PC-9 (cell line): ENCODE measurements around the gene TBC1D3B. TPM values are rescaled to one million over a fixed set of nuclear protein-coding genes. Genes with fewer than 3 reads are reported as not detected.
"Not testable (repeated sequence)": the region's sequence is repeated elsewhere in the genome, so short reads cannot be mapped to it uniquely, and the experiment has no call there.

ENCODE experiments used
- BruUV-seq: library from RNA; stranded (reverse); fragments of 400-500 nt; replicated peaks from 2 replicates; lab custom pipeline; 2021; lab: Mats Ljungman, UMichigan
- CTCF ChIA-PET: fragments of 300-600 bp; sonication (Branson Sonifier 250); formaldehyde crosslinking; loops from one replicate; lab custom pipeline; 2022; ENCODE audit warnings: antibody characterized with exemption; lab: Charles Lee
- POLR2A ChIA-PET: fragments of 300-600 bp; sonication (Branson Sonifier 250); formaldehyde crosslinking; loops from one replicate; lab custom pipeline; 2022; ENCODE audit warnings: antibody characterized with exemption; ENCODE audit not compliant: unreplicated experiment; lab: Charles Lee
- DNase-seq, 2 experiments: peaks; one replicate each; pipeline versions ENCODE4 v3.0.0 to v3.0.0-alpha.2; 2015 to 2022; ENCODE audit warnings: mixed read lengths in 1 of 2
- H2AFZ ChIP-seq: fragments of 200-600 bp; sonication (generic); 2 replicates; pipeline ENCODE4 v1.8.1; 2017; ENCODE audit warnings: antibody characterized with exemption
- H3F3A ChIP-seq: fragments of 200-600 bp; sonication (generic); 2 replicates; pipeline ENCODE4 v1.8.1; 2017; ENCODE audit warnings: antibody characterized with exemption, mild to moderate bottlenecking, low read depth; ENCODE audit not compliant: insufficient read depth
- H3K27ac ChIP-seq: fragments of 200-600 bp; sonication (generic); 2 replicates; pipeline ENCODE4 v1.6.1; 2016; ENCODE audit warnings: mixed run types
- H3K27me3 ChIP-seq: fragments of 200-600 bp; sonication (generic); 2 replicates; pipeline ENCODE4 v1.6.1; 2016; ENCODE audit warnings: low read depth, mixed run types; ENCODE audit not compliant: insufficient read depth
- H3K36me3 ChIP-seq: fragments of 200-600 bp; sonication (generic); 2 replicates; pipeline ENCODE4 v1.6.1; 2016; ENCODE audit warnings: low read depth, mixed run types
- H3K4me1 ChIP-seq: fragments of 200-600 bp; sonication (generic); replicated peaks from 2 replicates; pipeline ENCODE4 v1.6.1; 2016; ENCODE audit warnings: mixed run types; ENCODE audit not compliant: insufficient read depth
- H3K4me2 ChIP-seq: fragments of 200-600 bp; sonication (generic); 2 replicates; pipeline ENCODE4 v1.6.1; 2017; ENCODE audit warnings: mixed run types
- H3K4me3 ChIP-seq: fragments of 200-600 bp; sonication (generic); 2 replicates; pipeline ENCODE4 v1.6.1; 2016; ENCODE audit warnings: mixed run types
- H3K79me2 ChIP-seq: fragments of 200-600 bp; sonication (generic); 2 replicates; pipeline ENCODE4 v1.6.1; 2017; ENCODE audit warnings: low read depth, mixed run types
- H3K9me2 ChIP-seq: fragments of 200-600 bp; sonication (generic); 2 replicates; pipeline ENCODE4 v1.8.1; 2017; ENCODE audit warnings: mild to moderate bottlenecking; ENCODE audit not compliant: insufficient read depth
- H3K9me3 ChIP-seq: fragments of 200-600 bp; sonication (generic); 2 replicates; pipeline ENCODE4 v1.8.1; 2016; ENCODE audit warnings: low read depth; ENCODE audit not compliant: insufficient read depth
- H4K20me1 ChIP-seq: fragments of 200-600 bp; sonication (generic); 2 replicates; pipeline ENCODE4 v1.8.1; 2017; ENCODE audit not compliant: insufficient read depth
- CTCF ChIP-seq: fragments of 200-600 bp; sonication (generic); conservative IDR thresholded peaks from 2 replicates; pipeline ENCODE4 v1.6.1; 2017; ENCODE audit warnings: mixed run types, antibody characterized with exemption, mild to moderate bottlenecking, moderate library complexity
- EZH2 ChIP-seq: fragments of 200-600 bp; sonication (generic); IDR thresholded peaks from 2 replicates; pipeline ENCODE4 v1.8.0; 2017; ENCODE audit warnings: antibody characterized with exemption, low read depth
- intact Hi-C: fragments of 100-400 bp; cut with micrococcal nuclease; formaldehyde crosslinking; loops from one replicate; pipeline ENCODE4 v1.10.0; 2022; ENCODE audit not compliant: unreplicated experiment
- total RNA-seq: library from RNA; stranded (reverse); gene quantifications from 2 replicates; pipeline ENCODE4 v1.2.3, GENCODE V29; 2021

The TBC1D3B gene
- total RNA-seq, 1 experiment from 2014 or later: 13.8 TPM

GRCh38 chr17:36197387-36197703, 20.9 kb upstream of the TBC1D3B start:
- BruUV-seq: no TSS peak
- H3K9me2 ChIP-seq: no peaks in the 10 kb centered on the region
- H2AFZ ChIP-seq: no peak overlapping the region
- ChIA-PET CTCF (interaction anchor here (0.7 kb wide), 1 partner anchor 398 kb away, joined by 9 read pairs; no protein-coding TSS in a partner anchor), POLR2A (no interaction called here)
- no peak overlapping the region for H3K4me2 ChIP-seq
- no peaks in the 10 kb centered on the region for H3F3A ChIP-seq
- H3K36me3 ChIP-seq: no peaks in the 10 kb centered on the region
- no peak overlapping the region for H3K27ac ChIP-seq
- H3K27me3 ChIP-seq: peaks cover 69% of the 10 kb centered on the region
- no peaks in the 10 kb centered on the region for H3K9me3 ChIP-seq
- intact Hi-C loops: no loop called here
- H3K79me2 ChIP-seq: no peaks in the 10 kb centered on the region
- TF ChIP-seq EZH2: no peak
- TF ChIP-seq CTCF: no peak
- no peaks in the 10 kb centered on the region for H4K20me1 ChIP-seq
- no peak for DNase-seq
- no peaks in the 10 kb centered on the region for H3K4me1 ChIP-seq
- no peak overlapping the region for H3K4me3 ChIP-seq

- CTCF ChIA-PET: no interaction called here
These were observed 19.7 kb upstream of the TBC1D3B start for GRCh38 chr17:36196131-36196486.

GRCh38 chr17:36195434-36196130, 19.1 kb upstream of the TBC1D3B start:
- Histone ChIP-seq H3K27me3 (peaks cover 70% of the 10 kb centered on the region), H3K27ac (no peak overlapping the region), H3K79me2 (no peaks in the 10 kb centered on the region), H3K9me3 (no peaks in the 10 kb centered on the region), H3K4me3 (no peak overlapping the region), H2AFZ (no peak overlapping the region), H4K20me1 (no peaks in the 10 kb centered on the region), H3F3A (no peaks in the 10 kb centered on the region), H3K36me3 (no peaks in the 10 kb centered on the region), H3K4me2 (no peak overlapping the region), H3K4me1 (no peaks in the 10 kb centered on the region), H3K9me2 (no peaks in the 10 kb centered on the region)
- ChIA-PET CTCF (no interaction called here), POLR2A (no interaction called here)
- no TSS peak for BruUV-seq
- no peak for DNase-seq
- TF ChIP-seq CTCF (no peak), EZH2 (no peak)
- intact Hi-C loops: no loop called here

More at GRCh38 chr17:36196131-36196486, 19.7 kb upstream of the TBC1D3B start:
- POLR2A ChIA-PET: no interaction called here
- Histone ChIP-seq H4K20me1 (no peaks in the 10 kb centered on the region), H2AFZ (no peak overlapping the region), H3K27ac (no peak overlapping the region), H3K36me3 (no peaks in the 10 kb centered on the region), H3K9me3 (no peaks in the 10 kb centered on the region), H3K79me2 (no peaks in the 10 kb centered on the region), H3K4me1 (no peaks in the 10 kb centered on the region), H3F3A (no peaks in the 10 kb centered on the region), H3K4me2 (no peak overlapping the region), H3K27me3 (peaks cover 66% of the 10 kb centered on the region), H3K9me2 (no peaks in the 10 kb centered on the region), H3K4me3 (no peak overlapping the region)
- intact Hi-C loops: no loop called here
- no TSS peak for BruUV-seq
- TF ChIP-seq EZH2 (no peak), CTCF (no peak)
- DNase-seq: no peak

- H3K27ac ChIP-seq, H3K36me3 ChIP-seq, H3K4me3 ChIP-seq, H3K9me2 ChIP-seq, H2AFZ ChIP-seq, DNase-seq, CTCF ChIA-PET, H3K79me2 ChIP-seq, H3K4me2 ChIP-seq, H3K4me1 ChIP-seq, H4K20me1 ChIP-seq, H3F3A ChIP-seq, intact Hi-C loops, POLR2A ChIA-PET, BruUV-seq, H3K9me3 ChIP-seq: not testable (repeated sequence)
- H3K27me3 ChIP-seq: peaks cover 70% of the 10 kb centered on the region
These were observed 18.5 kb upstream of the TBC1D3B start for GRCh38 chr17:36194832-36195433.

- intact Hi-C loops, H3K36me3 ChIP-seq, H3K79me2 ChIP-seq, H4K20me1 ChIP-seq, DNase-seq, H3K4me2 ChIP-seq, H3F3A ChIP-seq, H3K4me3 ChIP-seq, BruUV-seq, H3K4me1 ChIP-seq, H2AFZ ChIP-seq, POLR2A ChIA-PET, H3K9me3 ChIP-seq, H3K27ac ChIP-seq, H3K9me2 ChIP-seq: not testable (repeated sequence)
- peaks cover 71% of the 10 kb centered on the region for H3K27me3 ChIP-seq
- CTCF ChIA-PET: interaction anchor here (0.6 kb wide), 1 partner anchor 212 kb away, joined by 4 read pairs; no protein-coding TSS in a partner anchor
These were observed 17.9 kb upstream of the TBC1D3B start for GRCh38 chr17:36194147-36194831.
